Left lobe of liver (tissue), 2 donors: Measurements from ENCODE around the gene NIPAL4. TPM values are rescaled to one million over a fixed set of nuclear protein-coding genes. Genes with fewer than 3 reads are reported as not detected.

ENCODE experiments used
- ATAC-seq: fragments of 200-7000 bp; cut with Tn5 transposase; one replicate; pipeline ENCODE4 v1.9.1; 2020; ENCODE audit warnings: mild to moderate bottlenecking, moderate library complexity
- DNase-seq: peaks from one replicate; pipeline ENCODE4 v3.0.0-alpha.2; 2020; ENCODE audit warnings: low spot score
- total RNA-seq: library from RNA; stranded (reverse); gene quantifications from one replicate; pipeline ENCODE4 v1.2.1, GENCODE V29; 2021
- donor health status: DM: no; HTN: no; CAD: no; lungs with moderate emphysema.
- donor health status: DM: no; HTN: yes; CAD: no.

Gene NIPAL4
- total RNA-seq, 1 donor from 2014 or later = not detected

- DNase-seq (no peak), ATAC-seq (no peak)
Observed at GRCh38 chr5:157460921-157461792, 1.1 kb downstream of the NIPAL4 start.

DNA sequence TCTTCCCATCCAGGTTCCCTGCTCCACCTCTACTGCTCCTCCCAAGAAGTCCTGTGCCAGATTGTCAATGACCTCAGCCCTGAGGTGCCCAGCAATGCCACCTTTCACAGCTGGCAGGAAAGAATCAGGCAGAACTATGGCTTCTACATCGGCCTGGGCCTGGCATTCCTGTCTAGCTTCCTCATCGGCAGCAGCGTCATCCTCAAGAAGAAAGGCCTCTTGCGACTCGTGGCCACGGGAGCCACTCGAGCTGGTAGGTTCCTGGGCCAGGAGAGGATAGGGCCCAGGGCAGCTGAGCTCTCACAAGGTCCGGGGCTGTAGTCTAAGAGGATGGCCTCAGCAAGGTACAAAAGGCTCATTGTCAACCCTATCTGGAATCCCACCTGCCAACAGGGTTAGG, 3.1 kb downstream of the NIPAL4 start:
- DNase-seq = no peak
- no peak for ATAC-seq

DNA sequence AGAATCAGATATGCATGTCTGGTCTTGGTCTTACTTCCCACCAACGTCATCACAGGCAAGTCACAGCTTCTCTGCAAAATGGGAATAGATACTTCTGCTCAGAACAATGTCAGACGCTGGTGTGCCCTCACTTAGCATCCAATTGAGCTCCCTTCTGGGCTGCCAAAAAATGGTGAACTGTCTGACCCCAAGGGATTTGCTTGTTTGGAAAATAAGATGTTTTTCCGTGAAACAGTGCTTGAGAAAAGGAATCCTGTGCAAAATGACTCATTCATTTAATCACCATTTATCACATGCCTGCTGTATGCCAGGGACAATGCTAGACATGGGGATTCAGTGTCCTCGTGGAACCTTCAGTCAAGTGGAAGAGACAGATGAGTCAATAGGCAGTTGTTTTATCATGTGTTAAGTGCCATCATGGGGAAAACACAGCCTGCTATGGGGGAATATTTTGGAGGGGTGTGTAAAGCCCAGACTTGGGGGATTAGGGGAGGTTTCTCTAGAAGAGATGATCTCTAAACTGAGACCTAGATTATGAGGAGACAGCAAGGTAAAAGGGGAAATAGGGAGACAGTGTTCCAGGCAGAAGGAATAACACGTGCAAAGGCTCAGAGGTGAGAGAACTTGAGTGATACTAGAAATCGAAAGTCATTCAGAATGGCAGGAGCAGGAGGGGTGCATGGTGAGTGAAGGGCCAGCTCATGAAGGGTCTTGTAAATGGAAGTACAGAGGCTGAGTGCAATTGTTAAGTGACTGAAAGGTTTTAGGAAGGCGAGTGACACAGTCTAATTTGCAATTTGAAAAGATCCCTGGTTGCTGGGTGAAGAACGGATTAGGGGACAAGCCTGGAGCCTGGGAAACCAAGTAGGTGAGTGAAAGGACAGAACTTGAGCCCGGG, 3.9 kb downstream of the NIPAL4 start:
- no peak for ATAC-seq
- no peak for DNase-seq

DNA sequence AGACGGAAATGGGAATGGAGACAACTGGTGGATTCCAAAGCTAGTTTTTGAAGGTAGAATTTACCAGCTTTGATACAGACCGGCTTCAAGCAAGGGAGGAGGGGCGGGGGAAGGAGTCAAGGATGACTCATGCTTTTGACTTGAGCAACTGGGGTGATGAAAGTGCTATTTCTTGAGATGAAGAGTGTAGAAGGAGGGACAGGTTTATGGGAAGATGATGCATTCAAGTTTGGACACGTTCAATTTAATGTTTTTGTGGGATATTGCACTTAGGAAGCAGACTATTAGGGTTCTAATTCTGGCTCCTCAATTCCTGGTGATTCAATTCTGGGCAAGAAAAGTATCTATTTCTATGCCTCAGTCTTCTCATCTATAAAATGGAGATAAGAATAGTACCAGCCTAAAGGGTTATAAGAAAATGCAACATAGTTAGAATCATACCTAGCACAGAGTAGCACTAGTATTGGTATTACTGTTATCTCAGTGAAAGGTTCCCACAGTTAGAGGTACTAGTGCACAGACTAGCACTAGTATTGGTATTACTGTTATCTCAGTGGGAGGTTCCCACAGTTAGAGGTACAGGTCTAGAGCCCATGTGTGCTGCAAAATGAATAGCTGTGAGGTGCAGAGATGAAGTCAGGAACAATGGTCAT, 4.6 kb downstream of the NIPAL4 start:
- no peak for ATAC-seq
- no peak for DNase-seq

DNA sequence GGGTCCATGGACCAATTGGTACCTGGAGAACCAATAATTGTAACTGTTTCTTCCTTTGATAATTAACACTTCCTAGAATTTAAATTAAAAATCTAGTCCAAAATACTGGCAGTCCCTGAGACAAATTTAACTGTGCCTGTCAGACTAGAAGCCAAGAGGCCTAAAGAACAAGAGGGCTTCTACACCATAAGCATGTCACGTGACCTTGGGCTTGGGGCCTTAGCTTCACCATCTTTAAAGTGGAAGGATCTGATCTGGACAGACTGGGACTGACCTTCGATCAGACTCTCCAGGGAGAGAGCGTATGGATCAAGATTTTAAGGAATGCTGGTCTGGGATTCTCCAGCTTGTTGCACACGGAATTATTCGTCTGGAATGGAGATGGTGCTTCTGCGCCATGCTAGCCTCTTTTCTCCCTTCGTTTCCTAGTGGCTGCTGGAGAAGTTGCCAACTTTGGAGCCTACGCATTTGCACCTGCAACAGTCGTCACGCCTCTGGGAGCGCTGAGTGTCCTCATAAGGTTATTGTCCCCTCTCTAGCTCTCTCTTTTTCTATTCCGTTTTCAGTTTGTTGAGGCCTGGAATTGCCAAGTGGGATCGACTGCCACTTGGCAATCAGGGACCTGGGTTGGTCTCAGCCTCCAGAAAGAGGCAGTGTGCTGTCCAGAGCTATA, 8.4 kb downstream of the NIPAL4 start:
- DNase-seq (no peak), ATAC-seq (no peak)

DNA sequence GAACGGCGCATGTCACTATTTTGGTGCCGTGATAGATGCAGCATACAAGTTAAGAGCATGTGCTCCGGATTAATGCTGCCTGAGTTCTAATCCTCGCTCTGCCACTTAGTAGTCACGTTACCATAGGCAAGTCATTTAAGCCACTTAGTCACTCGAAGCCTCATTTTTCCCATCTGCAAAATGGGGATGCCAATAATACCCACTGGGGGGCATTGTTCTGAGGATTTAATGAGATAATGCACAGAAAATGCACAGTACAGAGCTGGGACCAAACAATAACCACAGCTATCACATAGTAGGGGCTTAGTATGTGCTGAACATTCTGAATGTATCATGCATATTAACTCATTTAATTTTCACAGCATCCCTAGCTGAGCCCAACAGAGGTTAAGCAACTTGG, 9.1 kb downstream of the NIPAL4 start:
- DNase-seq (no peak), ATAC-seq (no peak)

DNA sequence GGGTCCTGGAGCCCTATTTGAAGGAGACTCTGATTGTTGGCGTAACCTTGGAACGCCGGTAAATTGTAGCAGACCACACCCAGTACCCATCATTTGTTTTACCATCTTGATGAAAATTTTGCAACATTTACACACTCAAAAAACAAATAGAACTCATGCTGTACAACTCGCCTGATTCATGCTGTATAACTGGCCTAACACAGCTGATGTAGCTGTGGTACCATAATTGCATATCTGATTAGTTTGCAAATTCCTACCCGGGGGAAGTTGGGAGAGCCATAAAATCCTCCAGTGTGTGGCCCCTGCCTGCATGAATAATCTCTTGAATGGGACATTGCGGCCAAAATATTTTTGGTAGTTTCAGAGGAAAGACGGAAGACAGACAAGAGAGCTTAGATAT, 9.7 kb downstream of the NIPAL4 start:
- ATAC-seq = no peak
- no peak for DNase-seq

DNA sequence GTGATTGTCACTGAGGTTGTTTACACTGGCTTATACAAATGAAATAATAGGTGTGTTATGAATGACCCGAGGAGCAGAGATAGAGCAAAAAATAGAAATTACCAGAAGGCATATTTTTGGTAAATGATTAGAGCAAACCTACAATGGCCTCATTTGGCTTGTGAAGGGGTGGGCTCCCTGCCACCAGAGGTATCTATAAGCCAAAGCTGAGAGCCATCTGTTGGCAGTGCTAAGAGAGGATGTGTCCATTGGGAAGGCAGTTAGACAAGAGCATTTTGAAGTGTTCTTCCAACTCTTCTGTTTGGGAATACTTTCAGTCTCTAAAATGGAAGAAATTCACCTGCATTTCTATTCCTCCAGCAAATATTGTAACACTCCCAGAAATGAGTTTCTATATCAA, 10.6 kb downstream of the NIPAL4 start:
- no peak for ATAC-seq
- no peak for DNase-seq

DNA sequence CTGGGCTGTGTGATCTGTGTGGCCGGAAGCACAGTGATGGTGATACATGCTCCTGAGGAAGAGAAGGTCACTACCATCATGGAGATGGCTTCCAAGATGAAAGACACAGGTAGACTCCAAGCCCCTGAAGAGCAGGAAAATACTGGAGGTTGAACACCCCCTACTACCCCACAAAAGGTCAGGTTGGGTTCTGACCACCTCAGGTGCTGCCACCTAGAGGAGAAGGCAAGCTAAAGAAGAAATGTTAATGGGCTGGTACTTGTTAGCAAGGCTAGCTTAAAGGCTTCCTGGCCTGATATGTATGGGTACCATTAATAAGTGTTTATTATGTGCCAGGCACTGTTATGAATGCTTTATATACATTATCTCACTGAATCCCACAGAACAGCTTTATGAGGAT, 11.7 kb downstream of the NIPAL4 start:
- ATAC-seq = peak; percentile 51
- no peak for DNase-seq

DNA sequence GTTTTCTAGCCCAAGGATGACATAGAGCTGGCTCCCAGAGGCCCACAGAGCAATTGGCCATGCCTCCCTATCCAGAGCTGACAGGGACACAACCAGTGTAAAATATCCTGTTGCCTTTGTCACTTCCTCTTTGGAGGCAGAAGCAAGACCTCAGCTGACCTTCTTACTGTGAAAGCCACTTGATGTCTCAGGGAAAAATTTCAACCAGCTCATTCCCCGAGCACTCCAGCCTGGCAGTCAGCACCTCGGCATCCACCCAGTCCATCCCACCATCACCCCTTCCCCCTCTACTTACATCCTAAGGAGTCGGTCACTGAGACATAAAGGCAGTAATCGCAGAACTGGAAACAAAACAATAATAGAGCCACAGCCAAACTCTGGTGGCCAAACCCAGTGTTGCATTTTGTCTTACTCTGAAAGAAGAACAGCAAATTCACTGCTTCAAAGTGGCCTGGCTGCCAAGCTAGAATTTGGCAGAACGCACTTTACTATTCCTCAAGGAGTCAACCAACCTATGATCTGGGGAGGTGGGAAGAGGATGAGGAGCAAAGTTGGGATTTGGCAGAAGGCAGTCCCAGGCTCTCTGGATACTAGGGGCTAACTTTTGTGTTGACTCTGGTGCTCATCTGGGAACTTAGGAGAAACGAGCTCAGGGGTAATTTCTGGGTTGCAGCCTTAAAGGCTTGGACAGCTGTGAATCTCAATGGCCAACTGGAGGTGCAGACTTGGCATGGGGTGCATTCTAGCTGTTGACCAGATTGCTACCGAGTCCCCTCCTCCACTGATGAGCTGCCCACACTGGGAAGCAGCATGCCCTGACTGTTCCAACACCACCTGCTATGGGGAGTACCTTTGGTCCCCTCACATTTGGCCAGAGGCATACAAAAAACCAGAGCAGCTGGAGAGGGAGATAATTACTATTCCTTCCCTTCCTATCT, 13.6 kb downstream of the NIPAL4 start:
- no peak for DNase-seq
- no peak for ATAC-seq

DNA sequence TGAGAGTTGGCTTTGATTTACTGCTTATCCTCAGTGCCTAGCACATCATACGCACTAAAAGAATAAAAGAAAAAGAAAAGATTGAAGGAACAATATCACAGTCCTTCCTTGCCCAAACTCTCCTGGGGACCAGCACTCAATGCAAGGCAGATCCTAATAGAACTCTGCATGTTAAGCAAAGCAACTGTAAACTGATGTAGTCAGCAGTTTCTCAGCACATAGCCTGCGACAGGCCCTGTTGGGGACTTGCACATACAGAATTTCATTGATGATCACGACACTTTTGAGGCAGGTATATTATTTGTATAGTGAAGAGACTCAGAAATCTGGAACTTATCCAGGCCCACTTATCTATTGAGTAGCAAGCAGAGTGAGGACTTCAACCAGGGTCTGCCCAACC, 15.4 kb downstream of the NIPAL4 start:
- ATAC-seq (no peak), DNase-seq (no peak)

GRCh38 chr5:157476702-157477408, 16.8 kb downstream of the NIPAL4 start:
- ATAC-seq (peak; percentile 42), DNase-seq (no peak)

DNA sequence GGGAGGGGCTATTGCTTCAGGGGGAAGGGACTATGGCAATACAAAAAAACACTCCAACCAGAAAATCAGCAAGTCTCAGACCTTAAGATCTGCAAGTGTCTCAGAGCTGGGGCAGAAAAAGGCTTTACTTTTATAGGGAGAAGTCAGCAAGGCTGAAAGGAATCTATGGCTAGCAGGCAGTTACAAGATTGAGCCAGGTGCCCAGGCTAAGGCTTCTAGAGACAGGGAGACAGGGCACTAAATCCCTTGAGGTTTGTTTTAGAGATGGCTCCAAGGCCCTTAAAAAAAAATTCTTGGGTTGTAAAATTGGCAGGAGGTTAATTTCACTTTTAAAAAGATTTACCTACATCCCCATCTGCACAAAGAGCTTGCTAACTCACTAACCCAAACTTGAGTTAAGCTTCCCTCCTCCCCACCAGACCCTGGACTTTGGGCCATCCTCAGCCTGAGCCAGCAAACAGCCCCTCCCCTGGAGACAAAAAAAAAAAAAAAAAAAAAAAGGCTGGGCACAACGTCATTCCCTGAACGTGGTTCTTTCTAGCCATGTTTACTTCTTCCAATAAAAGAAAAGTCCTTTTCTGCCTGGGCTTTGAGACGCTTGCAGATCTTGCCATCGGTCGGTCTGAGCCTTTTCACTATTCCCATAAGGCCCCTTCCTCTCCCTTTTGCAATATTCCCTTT, 17.9 kb downstream of the NIPAL4 start:
- DNase-seq (peak; percentile 73), ATAC-seq (peak; percentile 72)

DNA sequence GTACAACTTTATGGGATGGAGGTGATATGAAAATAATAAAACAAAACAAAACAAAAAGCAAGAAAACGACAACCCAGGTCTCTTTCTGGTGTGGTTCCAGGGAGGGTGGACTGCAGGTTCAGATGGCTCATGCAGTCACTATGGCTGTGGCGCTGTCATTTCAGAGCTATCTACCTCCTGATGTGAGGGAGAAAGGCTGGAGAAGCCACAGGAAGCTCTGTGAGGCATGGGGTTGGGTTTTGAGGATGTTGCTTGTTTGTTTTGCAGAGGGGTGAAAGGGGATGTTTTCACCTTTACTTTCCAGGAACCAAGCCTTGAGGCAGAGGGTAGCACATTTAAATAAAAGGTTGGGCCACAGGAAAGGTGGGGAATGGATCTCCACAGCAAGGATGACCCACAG, 18.7 kb downstream of the NIPAL4 start:
- no peak for ATAC-seq
- no peak for DNase-seq

- peak; percentile 7 for ATAC-seq
- DNase-seq = no peak
Observed at GRCh38 chr5:157479166-157479565, 19.2 kb downstream of the NIPAL4 start.

DNA sequence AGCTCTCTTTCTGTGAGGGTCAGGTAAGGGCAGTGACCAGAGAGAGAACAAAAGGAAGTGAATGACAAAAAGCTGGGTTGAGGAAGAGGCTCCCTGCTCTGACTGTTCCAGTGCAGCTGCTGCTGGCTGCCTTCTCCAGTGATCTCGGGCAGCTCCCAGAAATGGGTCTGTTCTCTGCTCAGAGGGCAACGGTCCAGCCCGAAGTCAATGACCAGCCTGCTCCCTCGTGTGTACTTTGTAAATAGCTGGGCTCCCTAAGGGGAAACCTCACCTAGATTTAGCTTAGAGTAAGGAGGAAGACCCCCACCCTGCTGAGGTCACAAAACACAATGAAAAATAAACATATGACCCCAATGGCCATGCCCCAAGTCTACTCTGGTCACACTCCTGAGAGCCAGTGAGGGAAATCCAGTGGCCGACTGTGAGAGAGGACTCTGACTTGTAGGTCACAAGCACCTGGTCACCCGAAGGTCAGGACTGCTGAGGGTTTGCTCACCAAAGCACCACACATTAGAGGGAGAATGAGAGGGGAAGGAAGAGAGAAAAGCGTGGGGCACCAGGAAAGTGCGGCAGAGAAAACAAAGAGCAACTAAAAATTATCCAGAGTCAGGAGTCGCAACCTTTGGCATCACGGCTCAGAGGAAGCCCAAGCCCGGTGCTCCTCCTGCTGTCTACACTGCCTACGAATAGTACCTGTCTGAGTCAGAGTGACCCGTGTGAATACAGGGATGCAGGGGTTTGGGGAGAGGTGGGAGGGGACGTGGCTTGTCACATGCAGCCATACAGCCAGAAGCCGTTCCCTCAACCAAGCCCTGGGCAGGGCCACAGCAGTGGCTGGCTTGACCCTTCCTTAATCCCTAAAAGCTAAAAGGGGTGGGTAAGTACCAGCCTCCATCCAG, 19.8 kb downstream of the NIPAL4 start:
- peak; percentile 89 for DNase-seq
- peak; percentile 87 for ATAC-seq

DNA sequence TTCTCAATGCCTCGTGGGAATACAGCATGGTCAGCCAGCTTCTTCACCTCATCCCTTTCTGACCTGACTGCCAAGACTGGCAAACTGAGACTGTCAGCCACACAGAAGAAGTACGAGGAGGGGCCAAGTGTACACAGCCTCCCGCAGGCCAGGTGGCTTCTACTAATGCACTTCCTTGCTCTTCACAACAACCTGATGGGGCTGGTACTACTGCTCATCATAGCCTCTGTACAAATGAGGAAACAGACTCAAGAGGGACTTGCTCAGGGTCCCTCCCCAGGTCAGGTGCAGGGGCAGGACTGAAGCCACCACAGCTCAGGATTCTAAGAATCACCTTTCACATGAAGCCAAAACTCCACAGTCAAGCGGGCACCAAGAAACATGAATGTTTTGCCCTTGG, 21.3 kb downstream of the NIPAL4 start:
- DNase-seq (no peak), ATAC-seq (no peak)

DNA sequence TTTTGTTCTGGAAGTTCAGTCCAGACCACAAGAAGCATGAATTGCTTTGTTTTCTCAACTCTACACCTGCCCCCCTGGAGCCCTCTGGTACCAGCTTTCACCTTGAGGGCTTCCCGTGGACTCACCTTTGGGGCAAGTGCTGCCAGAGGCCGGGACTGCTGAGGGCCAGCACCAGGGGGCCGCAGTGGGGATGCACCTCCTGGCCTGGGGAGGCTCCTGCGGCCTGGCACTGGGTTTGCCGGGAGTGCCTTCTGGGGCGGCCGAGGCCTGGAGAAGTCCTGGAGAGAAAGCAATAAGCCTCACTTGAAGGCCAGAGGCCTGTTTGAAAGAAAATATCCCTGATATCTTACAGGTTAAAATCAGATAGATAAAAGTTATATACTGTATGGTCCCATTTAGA, 21.7 kb downstream of the NIPAL4 start:
- no peak for DNase-seq

More for the DNA sequence above, 21.7 kb downstream of the NIPAL4 start:
- no peak for ATAC-seq
